ENCODE results near the gene SLIT1.
"Not testable (repeated sequence)": the region's sequence is repeated elsewhere in the genome, so short reads cannot be mapped to it uniquely, and the experiment has no call there.

Gene SLIT1

DNA sequence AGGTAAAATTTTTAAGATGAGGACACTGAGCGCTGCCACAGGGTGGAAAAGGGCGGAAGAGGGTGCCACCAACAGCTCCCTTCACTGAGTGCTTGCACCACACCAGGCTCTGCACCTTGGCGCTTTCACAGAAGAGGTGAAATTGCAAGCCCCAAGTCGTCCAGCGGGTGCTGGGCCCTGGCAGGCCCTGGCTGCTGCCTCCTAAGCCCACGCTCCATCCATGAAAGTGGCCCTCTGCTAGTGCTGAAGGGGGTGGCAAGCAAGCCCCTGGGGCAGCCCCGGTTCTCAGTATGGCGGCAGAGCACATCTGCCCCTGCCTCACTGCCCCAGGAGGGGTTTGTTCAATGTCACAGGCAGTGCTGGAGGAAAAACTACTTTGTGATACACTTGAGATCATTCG lies 95.1 kb downstream of the SLIT1 start:
- H3K9me3 ChIP-seq (ENCODE audit: low read depth, low read length), result no peaks in the 10 kb centered on the region
- no peak overlapping the region for H3K27ac ChIP-seq
- TF ChIP-seq EZH2 (IDR thresholded peaks at IDR 0.05) (no peak), FOXP2 (optimal IDR thresholded peaks at IDR 0.05; ENCODE audit: control extremely low read depth, extremely low read length, insufficient read depth) (no peak), POLR2AphosphoS5 (IDR thresholded peaks at IDR 0.05; ENCODE audit: borderline replicate concordance, low read depth, low read length) (no peak)
- H3K4me3 ChIP-seq, result no peak overlapping the region
- no peak for DNase-seq (ENCODE audit: low read depth, low spot score)
- H3K36me3 ChIP-seq (ENCODE audit: insufficient read depth, low read length), result no peaks in the 10 kb centered on the region
- H3K9ac ChIP-seq (ENCODE audit: insufficient read length), result no peak overlapping the region

DNA sequence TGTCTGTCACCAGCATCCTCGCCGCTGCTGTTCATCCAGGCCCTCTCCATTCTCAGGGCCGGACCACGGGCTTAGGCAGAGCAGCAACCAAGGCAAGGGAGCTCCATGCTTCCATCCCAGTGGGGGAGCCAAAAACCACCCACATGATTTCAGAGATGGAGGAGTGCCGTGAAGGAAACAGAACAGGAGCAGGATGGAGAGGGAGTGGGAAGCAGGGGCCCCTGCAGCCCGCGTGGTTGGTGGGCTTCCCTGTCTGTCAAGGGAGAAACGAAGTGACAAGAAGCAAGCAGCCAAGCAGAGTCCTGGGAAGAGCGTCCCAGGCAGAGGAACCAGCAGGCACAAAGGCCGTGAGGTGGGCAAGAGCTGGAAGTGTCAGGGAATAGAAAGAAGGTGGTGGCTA lies 95.7 kb downstream of the SLIT1 start:
- no peak overlapping the region for H3K4me3 ChIP-seq
- H3K36me3 ChIP-seq (ENCODE audit: insufficient read depth, low read length), result no peaks in the 10 kb centered on the region
- TF ChIP-seq FOXP2 (optimal IDR thresholded peaks at IDR 0.05; ENCODE audit: control extremely low read depth, extremely low read length, insufficient read depth), result no peak
- no peak for TF ChIP-seq POLR2AphosphoS5 (IDR thresholded peaks at IDR 0.05; ENCODE audit: borderline replicate concordance, low read depth, low read length)
- no peak for TF ChIP-seq EZH2 (IDR thresholded peaks at IDR 0.05)
- H3K27ac ChIP-seq, result no peak overlapping the region
- no peak overlapping the region for H3K9ac ChIP-seq (ENCODE audit: insufficient read length)
- H3K9me3 ChIP-seq (ENCODE audit: low read depth, low read length), result no peaks in the 10 kb centered on the region
- no peak for DNase-seq (ENCODE audit: low read depth, low spot score)

DNA sequence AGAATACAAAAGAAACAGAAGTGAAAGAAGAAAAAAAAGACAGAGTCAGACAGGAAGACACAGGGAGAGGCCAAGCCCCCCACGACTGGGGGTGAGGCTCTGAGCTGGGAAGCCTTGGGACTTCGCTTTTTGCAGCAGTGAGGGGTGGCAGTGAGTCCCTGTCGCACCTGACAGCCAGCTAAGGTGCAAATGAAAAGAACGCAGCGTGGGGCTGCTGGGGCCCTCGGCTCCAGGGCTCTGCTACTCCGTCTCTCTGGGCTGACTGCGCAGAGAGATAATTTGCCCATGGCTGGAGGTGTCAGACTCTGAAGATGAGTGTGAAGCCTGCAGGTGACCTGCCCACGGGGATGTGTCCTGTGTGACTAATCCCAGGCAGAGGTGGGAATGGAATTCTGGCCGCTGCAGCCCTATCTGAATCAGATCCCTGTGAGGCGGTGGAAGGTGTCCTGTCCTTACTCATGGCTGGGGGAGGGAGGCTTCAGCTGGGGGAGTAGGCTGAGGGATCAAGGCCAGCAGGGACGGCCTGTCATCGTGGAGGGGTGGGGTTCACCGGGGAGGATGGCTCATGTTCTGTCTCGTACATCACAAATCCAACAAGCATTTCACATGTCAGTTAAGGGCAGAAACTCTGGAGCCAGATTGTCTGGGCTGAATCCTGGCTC lies 96.4 kb downstream of the SLIT1 start:
- no peaks in the 10 kb centered on the region for H3K9me3 ChIP-seq (ENCODE audit: low read depth, low read length)
- no peak for DNase-seq (ENCODE audit: low read depth, low spot score)
- no peak for TF ChIP-seq EZH2 (IDR thresholded peaks at IDR 0.05)
- no peak for TF ChIP-seq FOXP2 (optimal IDR thresholded peaks at IDR 0.05; ENCODE audit: control extremely low read depth, extremely low read length, insufficient read depth)
- no peak for TF ChIP-seq POLR2AphosphoS5 (IDR thresholded peaks at IDR 0.05; ENCODE audit: borderline replicate concordance, low read depth, low read length)
- no peak overlapping the region for H3K27ac ChIP-seq
- H3K4me3 ChIP-seq, result no peak overlapping the region
- no peaks in the 10 kb centered on the region for H3K36me3 ChIP-seq (ENCODE audit: insufficient read depth, low read length)
- H3K9ac ChIP-seq (ENCODE audit: insufficient read length), result no peak overlapping the region

DNA sequence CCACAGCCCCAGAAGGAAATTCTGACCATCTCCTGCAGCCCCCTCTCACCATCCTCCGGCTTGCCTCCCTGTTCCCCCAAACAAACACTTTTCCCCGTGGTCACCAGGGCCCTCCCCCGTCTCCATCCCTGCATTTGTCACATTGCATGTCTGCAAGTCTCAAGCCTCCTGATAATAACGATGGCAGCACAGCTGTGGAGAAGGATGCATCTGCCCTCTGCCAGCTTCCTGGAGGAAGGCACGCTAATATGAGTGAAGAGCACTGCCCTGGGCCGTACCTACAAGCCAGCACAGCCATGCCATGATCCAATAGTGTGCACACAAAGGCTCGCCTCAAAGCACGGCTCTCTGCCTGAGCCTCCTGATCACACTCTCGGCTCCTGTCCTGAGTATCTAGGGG lies 98.5 kb downstream of the SLIT1 start:
- H3K9ac ChIP-seq (ENCODE audit: insufficient read length), result no peak overlapping the region
- H3K9me3 ChIP-seq (ENCODE audit: low read depth, low read length), result no peaks in the 10 kb centered on the region
- H3K27ac ChIP-seq, result no peak overlapping the region
- no peaks in the 10 kb centered on the region for H3K36me3 ChIP-seq (ENCODE audit: insufficient read depth, low read length)
- TF ChIP-seq POLR2AphosphoS5 (IDR thresholded peaks at IDR 0.05; ENCODE audit: borderline replicate concordance, low read depth, low read length) (no peak), FOXP2 (optimal IDR thresholded peaks at IDR 0.05; ENCODE audit: control extremely low read depth, extremely low read length, insufficient read depth) (no peak), EZH2 (IDR thresholded peaks at IDR 0.05) (no peak)
- no peak for DNase-seq (ENCODE audit: low read depth, low spot score)
- H3K4me3 ChIP-seq, result no peak overlapping the region

DNA sequence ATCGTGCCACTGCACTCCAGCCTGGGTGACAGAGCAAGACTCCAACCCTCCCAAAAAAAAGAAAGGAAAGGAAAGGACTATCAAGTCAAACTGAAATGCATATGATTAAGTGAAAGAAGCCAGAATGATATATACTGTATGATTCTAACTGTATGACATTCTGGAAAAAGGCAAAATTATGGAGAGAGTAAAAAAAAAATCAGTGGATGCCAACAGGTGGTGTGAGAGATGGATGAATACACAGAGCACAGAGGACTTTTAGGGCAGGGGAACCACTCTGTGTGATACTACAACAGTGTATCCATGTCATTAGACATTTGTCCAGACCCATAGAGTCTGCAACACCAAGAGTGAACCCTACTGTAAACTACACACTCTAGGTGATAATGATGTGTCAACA lies 99.2 kb downstream of the SLIT1 start:
- no peak overlapping the region for H3K27ac ChIP-seq
- no peak overlapping the region for H3K9ac ChIP-seq (ENCODE audit: insufficient read length)
- H3K4me3 ChIP-seq, result no peak overlapping the region
- no peak for TF ChIP-seq FOXP2 (optimal IDR thresholded peaks at IDR 0.05; ENCODE audit: control extremely low read depth, extremely low read length, insufficient read depth)
- no peak for TF ChIP-seq EZH2 (IDR thresholded peaks at IDR 0.05)
- no peak for TF ChIP-seq POLR2AphosphoS5 (IDR thresholded peaks at IDR 0.05; ENCODE audit: borderline replicate concordance, low read depth, low read length)
- DNase-seq (ENCODE audit: low read depth, low spot score), result no peak
- H3K9me3 ChIP-seq (ENCODE audit: low read depth, low read length), result no peaks in the 10 kb centered on the region
- no peaks in the 10 kb centered on the region for H3K36me3 ChIP-seq (ENCODE audit: insufficient read depth, low read length)

DNA sequence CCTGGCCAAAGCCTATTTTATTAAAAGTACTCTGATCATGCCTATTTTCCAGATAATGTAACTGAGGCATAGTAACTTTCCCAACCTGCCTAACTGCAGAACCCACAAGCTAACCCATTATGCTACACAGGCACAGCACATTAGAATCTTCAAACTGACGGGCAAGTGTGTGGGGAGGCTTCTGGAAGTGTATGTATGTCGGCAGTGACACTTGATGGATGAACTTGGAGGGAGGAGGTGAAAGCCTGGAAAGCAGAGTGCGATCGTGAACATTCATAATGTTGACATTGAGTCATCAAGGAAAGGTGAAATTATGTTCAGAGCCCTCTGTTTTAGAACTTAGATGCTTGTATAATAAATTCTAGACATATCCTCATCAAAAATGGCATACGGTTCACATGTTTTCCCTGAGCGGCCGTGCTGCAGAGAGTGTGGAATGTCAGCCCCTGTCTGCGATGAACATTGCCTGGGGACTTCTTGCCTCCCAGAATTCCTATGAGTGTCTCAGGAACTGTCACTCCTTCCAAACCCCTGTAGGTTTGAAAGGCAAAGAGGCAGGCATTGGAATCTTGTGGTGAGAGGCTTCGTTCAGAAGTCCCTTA lies 102.4 kb downstream of the SLIT1 start:
- Histone ChIP-seq H3K27ac (no peak overlapping the region), H3K9ac (ENCODE audit: insufficient read length) (no peak overlapping the region), H3K9me3 (ENCODE audit: low read depth, low read length) (no peaks in the 10 kb centered on the region), H3K4me3 (no peak overlapping the region), H3K36me3 (ENCODE audit: insufficient read depth, low read length) (no peaks in the 10 kb centered on the region)
- TF ChIP-seq POLR2AphosphoS5 (IDR thresholded peaks at IDR 0.05; ENCODE audit: borderline replicate concordance, low read depth, low read length) (no peak), EZH2 (IDR thresholded peaks at IDR 0.05) (no peak), FOXP2 (optimal IDR thresholded peaks at IDR 0.05; ENCODE audit: control extremely low read depth, extremely low read length, insufficient read depth) (no peak)
- DNase-seq (ENCODE audit: low read depth, low spot score), result no peak

DNA sequence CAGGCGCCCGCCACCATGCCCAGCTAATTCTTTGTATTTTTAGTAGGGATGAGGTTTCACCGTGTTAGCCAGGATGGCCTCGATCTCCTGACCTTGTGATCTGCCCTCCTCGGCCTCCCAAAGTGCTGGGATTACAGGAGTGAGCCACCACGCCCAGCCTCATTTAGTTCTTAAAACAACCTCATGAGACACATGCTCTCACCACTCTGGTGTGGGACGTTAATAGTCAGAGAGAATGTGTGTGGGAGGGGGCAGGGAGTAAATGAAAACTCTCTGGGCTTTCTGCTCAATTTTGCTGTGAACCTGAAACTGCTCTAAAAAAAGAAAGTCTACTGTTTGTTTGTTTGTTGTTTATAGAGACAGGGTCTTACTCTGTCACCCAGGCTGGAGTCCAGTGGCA lies 103.2 kb downstream of the SLIT1 start:
- not testable (repeated sequence) for H3K36me3 ChIP-seq (ENCODE audit: insufficient read depth, low read length); H3K27ac ChIP-seq; H3K4me3 ChIP-seq; DNase-seq (ENCODE audit: low read depth, low spot score); H3K9ac ChIP-seq (ENCODE audit: insufficient read length); H3K9me3 ChIP-seq (ENCODE audit: low read depth, low read length)

DNA sequence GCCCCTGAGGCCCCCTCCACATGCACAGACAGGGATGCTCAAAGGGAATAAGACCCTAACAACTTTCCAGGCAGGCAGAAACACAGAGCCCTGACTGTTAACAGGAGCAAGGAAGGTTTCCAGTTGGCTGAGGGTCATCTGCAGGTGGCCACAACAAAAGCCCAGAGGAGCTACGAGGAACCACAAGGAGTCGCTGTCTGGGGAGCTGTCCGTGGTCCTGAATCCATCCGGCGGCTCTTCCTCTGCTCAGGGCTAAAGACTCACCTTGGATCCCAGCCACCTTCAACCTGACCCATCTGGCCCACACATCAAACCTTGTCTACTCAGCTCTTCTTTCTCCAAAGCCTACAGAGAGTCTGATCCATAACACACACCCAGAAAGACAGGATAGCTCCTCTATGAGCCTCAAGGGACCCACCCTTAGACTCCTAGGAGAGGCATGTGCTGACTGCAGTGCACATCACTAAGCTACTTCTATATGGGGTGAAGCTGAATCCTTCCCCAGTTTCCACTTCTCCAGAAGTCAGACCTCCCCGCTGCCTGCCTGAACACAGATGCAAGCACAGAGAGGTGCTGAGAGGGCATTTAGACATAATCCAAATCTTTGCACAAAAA lies 104.0 kb downstream of the SLIT1 start:
- Histone ChIP-seq H3K9me3 (ENCODE audit: low read depth, low read length) (no peaks in the 10 kb centered on the region), H3K27ac (no peak overlapping the region), H3K36me3 (ENCODE audit: insufficient read depth, low read length) (no peaks in the 10 kb centered on the region), H3K4me3 (no peak overlapping the region), H3K9ac (ENCODE audit: insufficient read length) (no peak overlapping the region)
- DNase-seq (ENCODE audit: low read depth, low spot score), result no peak
- TF ChIP-seq POLR2AphosphoS5 (IDR thresholded peaks at IDR 0.05; ENCODE audit: borderline replicate concordance, low read depth, low read length), result no peak
- TF ChIP-seq FOXP2 (optimal IDR thresholded peaks at IDR 0.05; ENCODE audit: control extremely low read depth, extremely low read length, insufficient read depth), result no peak
- TF ChIP-seq EZH2 (IDR thresholded peaks at IDR 0.05), result no peak

All from SK-N-MC (cell line).